ENCODE measurements around the gene POLR2L.
A peak's percentile ranks its signal among the peaks of the same experiment; 100 is the strongest.

Gene POLR2L

DNA sequence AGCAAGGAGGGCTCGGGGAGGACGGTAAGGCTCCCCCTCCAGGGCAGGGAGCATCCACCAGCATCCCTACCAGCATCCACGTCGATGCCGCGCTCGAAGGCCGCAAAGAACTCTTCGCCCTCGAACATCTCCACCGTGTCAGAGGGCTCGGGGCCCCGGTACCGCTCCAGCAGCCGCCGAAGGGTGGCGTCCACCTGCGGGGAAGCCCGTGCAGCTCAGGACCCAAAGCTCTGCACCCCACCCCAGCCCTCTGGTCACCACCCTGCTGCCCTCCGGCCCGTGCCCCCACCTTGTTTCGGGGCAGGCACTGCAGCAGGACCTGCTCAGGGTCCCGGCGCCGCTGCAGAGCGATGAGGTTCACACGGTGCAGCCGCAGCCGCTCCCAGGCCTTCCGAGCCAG, 41.9 kb downstream of the POLR2L start:
- no peak for TF ChIP-seq TOX (CRISPR knock-in tag; IDR thresholded peaks at IDR 0.05; ENCODE audit: borderline replicate concordance)
- no peak for TF ChIP-seq BACH2 (CRISPR knock-in tag; IDR thresholded peaks at IDR 0.05; ENCODE audit: borderline replicate concordance)
- TF ChIP-seq, protein P1, sequence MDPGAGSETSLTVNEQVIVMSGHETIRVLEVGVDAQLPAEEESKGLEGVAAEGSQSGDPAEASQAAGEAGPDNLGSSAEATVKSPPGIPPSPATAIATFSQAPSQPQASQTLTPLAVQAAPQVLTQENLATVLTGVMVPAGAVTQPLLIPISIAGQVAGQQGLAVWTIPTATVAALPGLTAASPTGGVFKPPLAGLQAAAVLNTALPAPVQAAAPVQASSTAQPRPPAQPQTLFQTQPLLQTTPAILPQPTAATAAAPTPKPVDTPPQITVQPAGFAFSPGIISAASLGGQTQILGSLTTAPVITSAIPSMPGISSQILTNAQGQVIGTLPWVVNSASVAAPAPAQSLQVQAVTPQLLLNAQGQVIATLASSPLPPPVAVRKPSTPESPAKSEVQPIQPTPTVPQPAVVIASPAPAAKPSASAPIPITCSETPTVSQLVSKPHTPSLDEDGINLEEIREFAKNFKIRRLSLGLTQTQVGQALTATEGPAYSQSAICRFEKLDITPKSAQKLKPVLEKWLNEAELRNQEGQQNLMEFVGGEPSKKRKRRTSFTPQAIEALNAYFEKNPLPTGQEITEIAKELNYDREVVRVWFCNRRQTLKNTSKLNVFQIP (CRISPR knock-in tag; IDR thresholded peaks at IDR 0.05; ENCODE audit: borderline replicate concordance, low read depth) = no peak
- no peak for TF ChIP-seq ZNF565 (CRISPR knock-in tag; conservative IDR thresholded peaks at IDR 0.05; ENCODE audit: low read depth)
- TF ChIP-seq CSDC2 (CRISPR knock-in tag; IDR thresholded peaks at IDR 0.05) = no peak
- no peak for TF ChIP-seq OSR1 (CRISPR knock-in tag; IDR thresholded peaks at IDR 0.05)
- TF ChIP-seq, protein P2, sequence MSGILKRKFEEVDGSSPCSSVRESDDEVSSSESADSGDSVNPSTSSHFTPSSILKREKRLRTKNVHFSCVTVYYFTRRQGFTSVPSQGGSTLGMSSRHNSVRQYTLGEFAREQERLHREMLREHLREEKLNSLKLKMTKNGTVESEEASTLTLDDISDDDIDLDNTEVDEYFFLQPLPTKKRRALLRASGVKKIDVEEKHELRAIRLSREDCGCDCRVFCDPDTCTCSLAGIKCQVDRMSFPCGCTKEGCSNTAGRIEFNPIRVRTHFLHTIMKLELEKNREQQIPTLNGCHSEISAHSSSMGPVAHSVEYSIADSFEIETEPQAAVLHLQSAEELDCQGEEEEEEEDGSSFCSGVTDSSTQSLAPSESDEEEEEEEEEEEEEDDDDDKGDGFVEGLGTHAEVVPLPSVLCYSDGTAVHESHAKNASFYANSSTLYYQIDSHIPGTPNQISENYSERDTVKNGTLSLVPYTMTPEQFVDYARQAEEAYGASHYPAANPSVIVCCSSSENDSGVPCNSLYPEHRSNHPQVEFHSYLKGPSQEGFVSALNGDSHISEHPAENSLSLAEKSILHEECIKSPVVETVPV (CRISPR knock-in tag; IDR thresholded peaks at IDR 0.05) = no peak
- TF ChIP-seq, protein P3, sequence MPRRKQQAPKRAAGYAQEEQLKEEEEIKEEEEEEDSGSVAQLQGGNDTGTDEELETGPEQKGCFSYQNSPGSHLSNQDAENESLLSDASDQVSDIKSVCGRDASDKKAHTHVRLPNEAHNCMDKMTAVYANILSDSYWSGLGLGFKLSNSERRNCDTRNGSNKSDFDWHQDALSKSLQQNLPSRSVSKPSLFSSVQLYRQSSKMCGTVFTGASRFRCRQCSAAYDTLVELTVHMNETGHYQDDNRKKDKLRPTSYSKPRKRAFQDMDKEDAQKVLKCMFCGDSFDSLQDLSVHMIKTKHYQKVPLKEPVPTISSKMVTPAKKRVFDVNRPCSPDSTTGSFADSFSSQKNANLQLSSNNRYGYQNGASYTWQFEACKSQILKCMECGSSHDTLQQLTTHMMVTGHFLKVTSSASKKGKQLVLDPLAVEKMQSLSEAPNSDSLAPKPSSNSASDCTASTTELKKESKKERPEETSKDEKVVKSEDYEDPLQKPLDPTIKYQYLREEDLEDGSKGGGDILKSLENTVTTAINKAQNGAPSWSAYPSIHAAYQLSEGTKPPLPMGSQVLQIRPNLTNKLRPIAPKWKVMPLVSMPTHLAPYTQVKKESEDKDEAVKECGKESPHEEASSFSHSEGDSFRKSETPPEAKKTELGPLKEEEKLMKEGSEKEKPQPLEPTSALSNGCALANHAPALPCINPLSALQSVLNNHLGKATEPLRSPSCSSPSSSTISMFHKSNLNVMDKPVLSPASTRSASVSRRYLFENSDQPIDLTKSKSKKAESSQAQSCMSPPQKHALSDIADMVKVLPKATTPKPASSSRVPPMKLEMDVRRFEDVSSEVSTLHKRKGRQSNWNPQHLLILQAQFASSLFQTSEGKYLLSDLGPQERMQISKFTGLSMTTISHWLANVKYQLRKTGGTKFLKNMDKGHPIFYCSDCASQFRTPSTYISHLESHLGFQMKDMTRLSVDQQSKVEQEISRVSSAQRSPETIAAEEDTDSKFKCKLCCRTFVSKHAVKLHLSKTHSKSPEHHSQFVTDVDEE (CRISPR knock-in tag; IDR thresholded peaks at IDR 0.05) = no peak
- TF ChIP-seq ARNTL (CRISPR knock-in tag; IDR thresholded peaks at IDR 0.05; ENCODE audit: borderline replicate concordance, low read depth) = no peak
- TF ChIP-seq GLIS3 (CRISPR knock-in tag; IDR thresholded peaks at IDR 0.05) = no peak
- no peak for TF ChIP-seq ZFP30 (CRISPR knock-in tag; IDR thresholded peaks at IDR 0.05)
- no peak for TF ChIP-seq ISL1 (CRISPR knock-in tag; IDR thresholded peaks at IDR 0.05)
- no peak for TF ChIP-seq SNAI2 (CRISPR knock-in tag; IDR thresholded peaks at IDR 0.05)
- TF ChIP-seq ESRRG (CRISPR knock-in tag; IDR thresholded peaks at IDR 0.05) = no peak
- ATAC-seq = no peak

DNA sequence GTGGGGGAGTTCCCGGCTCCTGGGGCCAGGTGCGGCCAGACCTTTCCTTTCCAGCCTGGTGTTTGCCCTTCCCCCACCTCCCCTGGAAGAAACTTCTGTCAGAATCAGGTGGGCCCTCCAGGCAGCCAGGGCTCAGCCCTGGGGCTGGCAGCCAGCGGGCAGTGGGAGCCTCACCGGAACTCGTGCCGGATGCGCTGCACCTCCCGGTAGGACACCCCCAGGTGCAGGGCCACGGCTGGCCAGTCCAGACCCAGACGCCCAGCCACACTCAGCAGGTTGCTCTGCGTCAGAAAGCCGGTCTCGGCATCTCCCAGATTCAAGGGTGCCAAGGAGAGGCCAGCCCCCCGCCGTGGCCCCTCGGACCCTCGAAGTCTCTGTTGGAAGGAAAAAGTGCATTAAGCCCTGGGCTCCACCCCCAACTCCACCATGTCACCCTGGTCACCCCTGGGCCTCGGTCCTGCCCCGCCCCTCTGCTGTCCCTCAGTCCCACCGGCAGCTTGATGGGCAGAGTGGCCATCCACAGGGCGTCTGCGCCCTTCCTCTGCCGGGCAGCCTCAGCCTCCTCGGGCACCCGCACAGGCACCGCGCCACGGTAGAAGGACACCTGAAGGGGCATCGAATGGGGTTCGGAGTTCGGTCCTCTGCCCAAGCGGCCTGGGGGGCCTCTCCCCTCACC, 42.5 kb downstream of the POLR2L start:
- ATAC-seq = no peak
- no peak for TF ChIP-seq ESRRG (CRISPR knock-in tag; IDR thresholded peaks at IDR 0.05)
- TF ChIP-seq, protein P3 (CRISPR knock-in tag; IDR thresholded peaks at IDR 0.05) = no peak
- no peak for TF ChIP-seq ZFP30 (CRISPR knock-in tag; IDR thresholded peaks at IDR 0.05)
- no peak for TF ChIP-seq BACH2 (CRISPR knock-in tag; IDR thresholded peaks at IDR 0.05; ENCODE audit: borderline replicate concordance)
- TF ChIP-seq SNAI2 (CRISPR knock-in tag; IDR thresholded peaks at IDR 0.05) = no peak

DNA sequence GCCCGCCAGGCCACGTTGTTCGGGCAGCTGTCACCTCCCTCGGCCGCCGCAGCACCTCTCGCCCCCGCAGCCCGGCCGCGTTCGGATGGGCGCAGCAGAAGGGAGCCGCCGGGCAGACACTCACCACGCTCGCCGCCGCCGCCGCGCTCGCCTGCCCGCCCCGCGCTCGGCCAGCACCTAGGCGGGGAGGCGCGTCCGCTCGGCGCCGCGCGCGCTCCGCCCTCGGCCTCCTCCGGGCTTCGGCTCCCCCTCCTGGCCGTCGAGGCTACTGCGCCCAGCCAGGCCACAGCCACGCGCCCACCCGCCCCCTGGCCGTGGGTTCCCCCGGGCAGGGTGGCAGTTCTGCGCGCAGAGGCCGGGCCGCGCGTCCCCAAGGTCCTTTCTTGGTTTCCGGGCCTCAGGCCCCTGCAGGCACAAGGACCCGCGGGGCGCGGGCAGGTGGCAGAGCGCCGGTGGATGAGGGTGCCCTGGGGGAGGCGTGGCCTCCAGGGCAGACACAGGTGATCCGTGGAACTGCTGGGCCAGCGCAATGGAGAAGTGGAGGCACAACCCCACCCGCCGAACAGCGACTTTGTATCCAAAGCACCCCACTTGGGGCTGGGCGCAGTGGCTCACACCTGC, 44.1 kb downstream of the POLR2L start, which contains the start of gene SLC25A22:
Gene SLC25A22, minus strand, starts transcription at position 189 of the 621 bp plus-strand sequence. CDS start 3,275 bp downstream, outside the sequence.
- peak; percentile 56 for ATAC-seq
- no peak for TF ChIP-seq ISL1 (CRISPR knock-in tag; IDR thresholded peaks at IDR 0.05)
- no peak for TF ChIP-seq OSR1 (CRISPR knock-in tag; IDR thresholded peaks at IDR 0.05)
- TF ChIP-seq ZFP3 (CRISPR knock-in tag; IDR thresholded peaks at IDR 0.05) = no peak
- no peak for TF ChIP-seq ZC3H10 (CRISPR knock-in tag; IDR thresholded peaks at IDR 0.05)
- TF ChIP-seq, protein P4, sequence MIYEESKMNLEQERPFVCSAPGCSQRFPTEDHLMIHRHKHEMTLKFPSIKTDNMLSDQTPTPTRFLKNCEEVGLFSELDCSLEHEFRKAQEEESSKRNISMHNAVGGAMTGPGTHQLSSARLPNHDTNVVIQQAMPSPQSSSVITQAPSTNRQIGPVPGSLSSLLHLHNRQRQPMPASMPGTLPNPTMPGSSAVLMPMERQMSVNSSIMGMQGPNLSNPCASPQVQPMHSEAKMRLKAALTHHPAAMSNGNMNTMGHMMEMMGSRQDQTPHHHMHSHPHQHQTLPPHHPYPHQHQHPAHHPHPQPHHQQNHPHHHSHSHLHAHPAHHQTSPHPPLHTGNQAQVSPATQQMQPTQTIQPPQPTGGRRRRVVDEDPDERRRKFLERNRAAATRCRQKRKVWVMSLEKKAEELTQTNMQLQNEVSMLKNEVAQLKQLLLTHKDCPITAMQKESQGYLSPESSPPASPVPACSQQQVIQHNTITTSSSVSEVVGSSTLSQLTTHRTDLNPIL (CRISPR knock-in tag; IDR thresholded peaks at IDR 0.05; ENCODE audit: low read depth) = no peak
- no peak for TF ChIP-seq SNAI2 (CRISPR knock-in tag; IDR thresholded peaks at IDR 0.05)
- no peak for TF ChIP-seq ESRRG (CRISPR knock-in tag; IDR thresholded peaks at IDR 0.05)
- no peak for TF ChIP-seq BACH2 (CRISPR knock-in tag; IDR thresholded peaks at IDR 0.05; ENCODE audit: borderline replicate concordance)
- no peak for TF ChIP-seq PPARA (CRISPR knock-in tag; IDR thresholded peaks at IDR 0.05; ENCODE audit: borderline replicate concordance)
- TF ChIP-seq ARNTL (CRISPR knock-in tag; IDR thresholded peaks at IDR 0.05; ENCODE audit: borderline replicate concordance, low read depth) = no peak
- TF ChIP-seq TCF4 (CRISPR knock-in tag; IDR thresholded peaks at IDR 0.05; ENCODE audit: borderline replicate concordance) = no peak
- TF ChIP-seq, protein P1 (CRISPR knock-in tag; IDR thresholded peaks at IDR 0.05; ENCODE audit: borderline replicate concordance, low read depth) = no peak
- TF ChIP-seq, protein P2 (CRISPR knock-in tag; IDR thresholded peaks at IDR 0.05) = no peak
- TF ChIP-seq RARB (CRISPR knock-in tag; IDR thresholded peaks at IDR 0.05) = no peak
- no peak for TF ChIP-seq GLIS3 (CRISPR knock-in tag; IDR thresholded peaks at IDR 0.05)

Measured in SK-N-SH treated with all-trans-retinoic acid at 6 μM for 48 hours (cell line).